SK-N-SH treated with all-trans-retinoic acid at 6 μM for 48 hours (cell line): ENCODE results near the gene ALAS1.

ENCODE experiments used
- ATAC-seq: fragments of 200-7000 bp; cut with Tn5 transposase; 3 replicates; pipeline ENCODE4 v1.9.1; 2020; ENCODE audit warnings: mild to moderate bottlenecking, moderate library complexity
- ARNTL ChIP-seq: fragments of 450-650 bp; formaldehyde crosslinking; IDR thresholded peaks from 2 replicates; pipeline ENCODE4 v1.5.0; 2020; ENCODE audit warnings: low read depth, mild to moderate bottlenecking, moderate library complexity, borderline replicate concordance
- BACH2 ChIP-seq: fragments of 250-450 bp; sonication (Bioruptor Pico); IDR thresholded peaks from 2 replicates; pipeline ENCODE4 v1.9.0; 2021; ENCODE audit warnings: mild to moderate bottlenecking, borderline replicate concordance
- CREB5 ChIP-seq: fragments of 250-450 bp; sonication (Bioruptor Pico); IDR thresholded peaks from 2 replicates; pipeline ENCODE4 v1.5.1; 2020; ENCODE audit warnings: low read depth, mild to moderate bottlenecking, moderate library complexity
- CSDC2 ChIP-seq: fragments of 250-450 bp; sonication (Bioruptor Pico); IDR thresholded peaks from 2 replicates; pipeline ENCODE4 v1.5.0; 2020; ENCODE audit warnings: mild to moderate bottlenecking, moderate library complexity
- CSRNP3 ChIP-seq: fragments of 250-450 bp; sonication (Bioruptor Pico); IDR thresholded peaks from 2 replicates; pipeline ENCODE4 v1.5.1; 2021; ENCODE audit warnings: mild to moderate bottlenecking, moderate library complexity
- GLIS3 ChIP-seq: fragments of 250-450 bp; sonication (Bioruptor Pico); IDR thresholded peaks from 2 replicates; pipeline ENCODE4 v1.5.0; 2020; ENCODE audit warnings: mild to moderate bottlenecking, moderate library complexity
- ISL1 ChIP-seq: fragments of 250-450 bp; sonication (Bioruptor Pico); IDR thresholded peaks from 2 replicates; pipeline ENCODE4 v2.1.2; 2022; ENCODE audit warnings: mild to moderate bottlenecking, moderate library complexity
- OSR1 ChIP-seq: fragments of 250-450 bp; sonication (Bioruptor Pico); IDR thresholded peaks from 2 replicates; pipeline ENCODE4 v1.8.0; 2022; ENCODE audit warnings: moderate library complexity, mild to moderate bottlenecking, inconsistent platforms
- PATZ1 ChIP-seq: fragments of 250-450 bp; sonication (Bioruptor Pico); IDR thresholded peaks from 2 replicates; pipeline ENCODE4 v1.8.0; 2020; ENCODE audit warnings: mild to moderate bottlenecking, moderate library complexity, borderline replicate concordance
- RARB ChIP-seq: fragments of 250-450 bp; sonication (Bioruptor Pico); IDR thresholded peaks from 2 replicates; pipeline ENCODE4 v1.8.0; 2021; ENCODE audit warnings: mild to moderate bottlenecking, moderate library complexity
- SNAI2 ChIP-seq: fragments of 250-450 bp; sonication (Bioruptor Pico); IDR thresholded peaks from 2 replicates; pipeline ENCODE4 v1.5.0; 2020; ENCODE audit warnings: mild to moderate bottlenecking, moderate library complexity
- TCF4 ChIP-seq: fragments of 250-450 bp; sonication (Bioruptor Pico); IDR thresholded peaks from 2 replicates; pipeline ENCODE4 v1.8.0; 2021; ENCODE audit warnings: mild to moderate bottlenecking, moderate library complexity, borderline replicate concordance
- TOX ChIP-seq: fragments of 250-450 bp; sonication (Bioruptor Pico); IDR thresholded peaks from 2 replicates; pipeline ENCODE4 v1.8.0; 2021; ENCODE audit warnings: mild to moderate bottlenecking, moderate library complexity, borderline replicate concordance
- TSHZ2 ChIP-seq: fragments of 250-450 bp; sonication (Bioruptor Pico); IDR thresholded peaks from 2 replicates; pipeline ENCODE4 v1.5.0; 2020; ENCODE audit warnings: mild to moderate bottlenecking, moderate library complexity
- ZC3H10 ChIP-seq: fragments of 250-450 bp; sonication (Bioruptor Pico); IDR thresholded peaks from 2 replicates; pipeline ENCODE4 v1.5.1; 2021; ENCODE audit warnings: mild to moderate bottlenecking, moderate library complexity
- ZFP3 ChIP-seq: fragments of 250-450 bp; sonication (Bioruptor Pico); IDR thresholded peaks from 2 replicates; pipeline ENCODE4 v1.5.0; 2020; ENCODE audit warnings: mild to moderate bottlenecking, moderate library complexity
- ZFP30 ChIP-seq: fragments of 450-650 bp; formaldehyde crosslinking; IDR thresholded peaks from 2 replicates; pipeline ENCODE4 v1.5.0; 2022; ENCODE audit warnings: mild to moderate bottlenecking, moderate library complexity
- ZNF565 ChIP-seq: fragments of 450-650 bp; formaldehyde crosslinking; conservative IDR thresholded peaks from 2 replicates; pipeline ENCODE4 v1.5.0; 2020; ENCODE audit warnings: low read depth, mild to moderate bottlenecking, moderate library complexity
- ZNF70 ChIP-seq: fragments of 450-650 bp; formaldehyde crosslinking; IDR thresholded peaks from 2 replicates; pipeline ENCODE4 v1.5.0; 2020; ENCODE audit warnings: mild to moderate bottlenecking, moderate library complexity
- ZNF8 ChIP-seq: fragments of 450-650 bp; formaldehyde crosslinking; IDR thresholded peaks from 2 replicates; pipeline ENCODE4 v1.5.0; 2020; ENCODE audit warnings: mild to moderate bottlenecking, moderate library complexity

The ALAS1 gene

GRCh38 chr3:52242039-52242438, 44.1 kb downstream of the ALAS1 start (continued):
- TF ChIP-seq BACH2 (CRISPR knock-in tag) (no peak), PATZ1 (CRISPR knock-in tag) (no peak), ZNF70 (no peak), CREB5 (CRISPR knock-in tag) (no peak), ZC3H10 (CRISPR knock-in tag) (no peak), CSDC2 (CRISPR knock-in tag) (no peak), SNAI2 (CRISPR knock-in tag) (no peak)

GRCh38 chr3:52243791-52244628, 46.0 kb downstream of the ALAS1 start:
- no peak for ATAC-seq

GRCh38 chr3:52245322-52246263, 47.6 kb downstream of the ALAS1 start, which contains the start of gene PPM1M:
TSS of gene PPM1M (plus strand) at chr3:52245759. CDS start at chr3:52245825, 66 bp downstream.
- ATAC-seq, result peak; percentile 61
- TF ChIP-seq OSR1 (CRISPR knock-in tag), result no peak
- TF ChIP-seq TOX (CRISPR knock-in tag), result no peak
- peak; percentile 28; the same call in 1 of the 2 replicates for TF ChIP-seq TSHZ2 (CRISPR knock-in tag)
- no peak for TF ChIP-seq BACH2 (CRISPR knock-in tag)
- TF ChIP-seq GLIS3 (CRISPR knock-in tag), result no peak
- TF ChIP-seq RARB, result no peak
- TF ChIP-seq CSRNP3 (CRISPR knock-in tag), result no peak
- TF ChIP-seq ZNF565, result no peak

More at GRCh38 chr3:52243791-52244628, 46.0 kb downstream of the ALAS1 start:
- TF ChIP-seq ZFP3 (CRISPR knock-in tag), result no peak
- TF ChIP-seq GLIS3 (CRISPR knock-in tag), result no peak
- TF ChIP-seq ISL1, result no peak
- no peak for TF ChIP-seq ZFP30 (CRISPR knock-in tag)
- no peak for TF ChIP-seq TSHZ2 (CRISPR knock-in tag)
- no peak for TF ChIP-seq TCF4 (CRISPR knock-in tag)
- TF ChIP-seq CREB5 (CRISPR knock-in tag), result no peak
- no peak for TF ChIP-seq OSR1 (CRISPR knock-in tag)
- no peak for TF ChIP-seq ZNF8 (CRISPR knock-in tag)
- no peak for TF ChIP-seq CSDC2 (CRISPR knock-in tag)
- TF ChIP-seq ZNF565, result no peak
- TF ChIP-seq ARNTL (CRISPR knock-in tag), result no peak
- TF ChIP-seq ZC3H10 (CRISPR knock-in tag), result no peak
- no peak for TF ChIP-seq ZNF70
- TF ChIP-seq, all 23 proteins: peak for 0
